HL-60 (cell line): Measurements from ENCODE around the gene WDR90.

ENCODE experiments used
- GABPA ChIP-seq: IDR thresholded peaks from 2 replicates; pipeline ENCODE4 v1.6.1; 2012; ENCODE audit warnings: low read depth
- POLR2AphosphoS5 ChIP-seq: IDR thresholded peaks from 2 replicates; pipeline ENCODE4 v1.6.1; 2012; ENCODE audit warnings: low read depth
- TF ChIP-seq, protein P1 (sequence below): IDR thresholded peaks from one replicate; pipeline ENCODE4 v1.5.1; 2011; ENCODE audit warnings: low read length, control low read depth, inconsistent platforms; ENCODE audit not compliant: insufficient read depth

DNA sequence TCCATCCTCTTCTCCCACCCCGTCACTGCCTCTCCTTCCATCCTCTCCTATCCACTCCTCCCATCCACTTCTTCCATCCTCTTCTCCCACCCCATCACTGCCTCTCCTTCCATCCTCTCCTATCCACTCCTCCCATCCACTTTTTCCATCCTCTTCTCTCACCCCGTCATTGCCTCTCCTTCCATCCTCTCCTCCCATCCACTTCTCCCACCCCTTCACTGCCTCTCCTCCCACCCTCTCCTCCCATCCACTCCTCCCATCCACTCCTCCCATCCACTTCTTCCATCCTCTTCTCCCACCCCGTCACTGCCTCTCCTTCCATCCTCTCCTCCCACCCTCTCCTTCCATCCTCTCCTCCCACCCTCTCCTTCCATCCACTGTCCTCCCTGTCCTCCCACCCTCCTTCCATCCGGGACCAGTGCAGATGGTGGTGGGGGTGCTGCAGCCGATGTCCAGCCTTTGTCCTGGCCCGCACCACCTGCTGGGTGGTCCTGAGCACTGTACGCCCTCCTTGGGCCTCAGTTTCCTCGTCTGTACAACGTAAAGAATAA is 17.3 kb upstream of the WDR90 start:
- TF ChIP-seq, protein P1, sequence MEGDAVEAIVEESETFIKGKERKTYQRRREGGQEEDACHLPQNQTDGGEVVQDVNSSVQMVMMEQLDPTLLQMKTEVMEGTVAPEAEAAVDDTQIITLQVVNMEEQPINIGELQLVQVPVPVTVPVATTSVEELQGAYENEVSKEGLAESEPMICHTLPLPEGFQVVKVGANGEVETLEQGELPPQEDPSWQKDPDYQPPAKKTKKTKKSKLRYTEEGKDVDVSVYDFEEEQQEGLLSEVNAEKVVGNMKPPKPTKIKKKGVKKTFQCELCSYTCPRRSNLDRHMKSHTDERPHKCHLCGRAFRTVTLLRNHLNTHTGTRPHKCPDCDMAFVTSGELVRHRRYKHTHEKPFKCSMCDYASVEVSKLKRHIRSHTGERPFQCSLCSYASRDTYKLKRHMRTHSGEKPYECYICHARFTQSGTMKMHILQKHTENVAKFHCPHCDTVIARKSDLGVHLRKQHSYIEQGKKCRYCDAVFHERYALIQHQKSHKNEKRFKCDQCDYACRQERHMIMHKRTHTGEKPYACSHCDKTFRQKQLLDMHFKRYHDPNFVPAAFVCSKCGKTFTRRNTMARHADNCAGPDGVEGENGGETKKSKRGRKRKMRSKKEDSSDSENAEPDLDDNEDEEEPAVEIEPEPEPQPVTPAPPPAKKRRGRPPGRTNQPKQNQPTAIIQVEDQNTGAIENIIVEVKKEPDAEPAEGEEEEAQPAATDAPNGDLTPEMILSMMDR = no peak
- TF ChIP-seq POLR2AphosphoS5 (no peak), GABPA (no peak)
